Measurements from ENCODE around the gene NPFF.
"Not testable (repeated sequence)": the region's sequence is repeated elsewhere in the genome, so short reads cannot be mapped to it uniquely, and the experiment has no call there.

NPFF gene, protein sequence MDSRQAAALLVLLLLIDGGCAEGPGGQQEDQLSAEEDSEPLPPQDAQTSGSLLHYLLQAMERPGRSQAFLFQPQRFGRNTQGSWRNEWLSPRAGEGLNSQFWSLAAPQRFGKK

DNA sequence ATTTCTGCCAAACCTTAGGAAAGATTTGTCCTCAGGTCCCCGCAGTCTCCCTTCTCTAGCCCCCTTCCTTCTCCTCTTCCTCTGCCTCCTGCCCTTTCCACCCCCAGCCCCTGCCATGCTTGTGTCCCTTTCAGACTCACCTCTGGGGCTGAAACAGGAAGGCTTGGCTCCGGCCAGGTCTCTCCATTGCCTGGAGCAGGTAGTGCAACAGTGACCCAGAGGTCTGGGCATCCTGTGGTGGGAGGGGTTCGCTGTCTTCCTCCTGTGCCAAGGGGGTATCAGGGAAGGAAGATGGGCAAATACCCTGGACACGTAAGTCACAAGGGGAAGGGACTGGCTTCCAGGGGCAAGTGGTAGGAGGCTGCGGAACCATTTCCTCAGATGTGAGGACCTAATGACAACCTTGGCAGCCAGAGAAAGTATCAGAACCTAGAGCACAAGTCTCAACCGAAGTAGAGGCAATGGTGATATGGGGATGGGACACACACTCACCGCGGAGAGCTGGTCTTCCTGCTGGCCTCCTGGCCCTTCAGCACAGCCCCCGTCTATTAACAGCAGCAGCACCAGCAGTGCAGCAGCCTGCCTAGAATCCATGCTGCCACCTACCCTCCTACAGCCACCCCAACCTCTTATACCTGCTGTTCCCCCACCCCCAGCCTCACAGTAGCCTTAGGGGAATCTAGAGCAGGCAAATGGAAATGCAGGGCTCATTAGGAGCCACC lies at the start of gene NPFF:
NPFF (minus strand) TSS at position 604 of the 722 bp plus-strand sequence; CDS start at position 594, 10 bp downstream.
- no peak for DNase-seq (ENCODE audit: low read depth)

DNA sequence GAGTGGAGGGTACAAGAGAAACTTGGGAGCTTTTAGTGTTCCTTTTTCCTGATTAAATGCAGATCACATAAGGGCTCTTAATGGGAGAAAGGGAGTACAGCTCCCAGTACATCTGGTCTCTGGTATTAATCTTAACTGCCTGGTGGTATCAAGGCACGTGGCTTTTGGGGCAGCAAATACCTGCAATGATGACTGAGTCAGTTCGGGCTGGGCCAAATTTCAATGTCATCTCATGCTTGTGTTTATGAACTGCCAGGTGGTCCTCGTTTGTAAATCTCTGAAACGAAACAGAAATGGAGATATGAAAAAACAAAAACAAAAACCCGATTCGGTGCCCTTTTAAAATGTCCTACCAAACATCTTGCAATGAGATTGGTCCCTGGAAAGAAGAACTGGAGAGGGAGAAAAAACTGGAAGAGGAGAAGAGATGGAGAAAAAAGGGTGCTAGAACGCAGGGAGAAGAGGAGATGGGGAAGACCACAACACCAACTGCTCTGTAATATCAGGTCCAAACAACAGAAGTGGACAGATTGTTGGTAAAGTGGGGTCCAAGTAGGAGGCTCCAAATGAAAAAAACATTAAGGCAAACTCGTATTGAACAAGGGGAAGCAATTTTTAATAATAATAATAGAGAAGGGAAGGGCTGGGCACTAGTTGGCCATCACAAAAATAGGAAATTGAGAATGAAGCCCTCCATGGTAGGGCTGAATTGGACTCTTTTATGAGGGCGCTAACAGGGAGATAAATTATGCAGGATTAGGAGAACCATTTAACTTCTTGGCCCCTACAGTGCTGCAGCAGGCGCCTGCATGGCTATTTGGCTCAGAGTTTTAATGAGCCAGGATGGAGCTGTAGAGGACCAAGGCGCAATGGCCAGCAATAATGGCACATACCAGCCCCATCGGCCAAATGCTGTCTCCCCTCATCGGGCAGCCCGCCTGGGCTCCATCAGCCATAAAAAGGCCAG lies 45.4 kb upstream of the NPFF start:
- DNase-seq (ENCODE audit: low read depth) = no peak

DNA sequence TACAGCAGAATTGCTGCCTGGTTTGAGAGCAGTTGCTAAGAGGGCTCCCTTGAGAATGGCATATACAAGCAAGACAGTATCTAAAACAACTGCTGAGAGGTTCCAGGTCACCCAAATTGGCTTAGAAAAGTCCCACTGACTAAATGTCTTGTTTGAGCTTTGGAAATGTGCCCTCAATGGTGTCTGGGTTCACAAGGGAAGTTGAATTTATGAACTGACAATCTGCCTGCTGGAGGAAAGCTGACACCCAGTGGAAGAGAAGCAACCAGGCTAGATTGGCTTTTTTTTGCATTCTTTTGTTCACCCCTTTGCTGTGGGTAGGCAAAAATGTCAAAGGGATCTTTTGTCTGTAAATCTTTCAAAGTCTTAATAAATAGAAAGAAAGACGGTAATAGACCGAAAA lies 44.6 kb upstream of the NPFF start:
- DNase-seq (ENCODE audit: low read depth) = no peak

DNA sequence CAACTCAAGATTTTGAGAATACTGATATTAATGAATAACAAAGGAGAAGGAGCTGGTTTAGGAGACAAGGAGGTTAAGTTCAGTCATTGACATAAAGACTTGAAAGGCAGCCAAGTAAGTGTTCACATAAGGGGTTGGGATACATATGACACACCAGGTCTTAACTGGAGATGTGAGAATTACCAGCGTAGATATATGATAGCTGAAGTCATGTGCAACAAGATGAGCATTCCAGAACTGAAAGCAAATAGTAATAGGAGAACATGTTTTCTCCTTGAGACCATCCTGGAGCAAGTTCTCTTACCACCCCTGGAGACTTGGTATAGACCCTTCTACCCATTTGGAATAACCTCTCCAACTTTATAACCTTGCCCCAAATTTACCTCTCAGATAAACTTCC lies 43.3 kb upstream of the NPFF start:
- no peak for DNase-seq (ENCODE audit: low read depth)

DNA sequence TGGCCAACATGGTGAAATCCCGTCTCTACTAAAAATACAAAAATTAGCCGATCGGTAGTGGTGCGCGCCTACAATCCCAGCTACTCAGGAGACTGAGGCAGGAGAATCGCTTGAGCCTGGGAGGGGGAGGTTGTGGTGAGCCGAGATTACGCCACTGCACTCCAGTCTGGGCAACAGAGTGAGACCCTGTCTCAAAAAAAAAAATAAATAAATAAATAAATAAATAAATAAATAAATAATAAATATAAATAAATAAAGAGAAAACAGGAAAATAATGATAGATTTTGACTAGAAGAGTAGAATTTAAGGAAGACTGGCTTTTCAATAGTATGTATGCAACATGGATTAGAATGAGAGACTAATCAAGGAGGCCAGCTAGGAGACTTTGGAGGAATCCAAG lies 42.8 kb upstream of the NPFF start:
- DNase-seq (ENCODE audit: low read depth) = not testable (repeated sequence)

DNA sequence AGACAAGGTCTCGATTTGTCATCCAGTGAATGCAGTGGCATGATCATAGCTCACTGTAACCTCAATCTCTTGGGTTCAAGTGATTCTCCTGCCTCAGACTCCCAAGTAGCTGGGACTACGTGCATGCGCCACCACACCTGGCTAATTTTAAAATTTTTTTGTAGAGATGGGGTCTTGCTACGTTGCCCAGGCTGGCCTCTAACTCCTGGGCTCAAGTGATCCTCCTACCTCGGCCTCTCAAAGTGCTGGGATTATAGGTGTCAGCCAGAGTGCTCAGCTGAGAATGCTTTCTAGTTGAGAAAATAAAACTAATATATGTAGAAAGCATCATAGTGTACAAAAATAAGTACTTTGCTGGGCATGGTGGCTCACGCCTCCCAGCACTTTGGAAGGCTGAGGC lies 41.1 kb upstream of the NPFF start:
- DNase-seq (ENCODE audit: low read depth) = not testable (repeated sequence)

DNA sequence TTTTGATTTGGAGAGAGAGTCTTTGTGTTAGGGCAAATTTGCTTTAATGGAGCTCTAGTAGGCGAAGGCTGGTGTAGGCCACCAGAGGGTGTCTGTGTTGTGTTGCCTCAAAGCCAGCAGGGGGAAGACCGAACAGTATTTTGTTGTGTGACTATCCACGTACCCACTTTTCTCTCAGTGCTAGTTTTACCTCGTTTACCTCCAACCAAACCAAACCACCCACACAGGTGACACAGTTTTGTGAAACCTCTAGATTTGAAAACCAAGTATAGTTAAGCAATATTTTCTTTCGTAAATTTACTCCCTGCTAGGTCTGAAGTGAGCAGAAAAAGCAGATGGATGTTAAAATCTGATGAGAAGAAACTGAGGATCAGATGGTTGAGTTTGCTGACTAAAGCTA lies 36.3 kb upstream of the NPFF start:
- DNase-seq (ENCODE audit: low read depth) = peak; percentile 10

DNA sequence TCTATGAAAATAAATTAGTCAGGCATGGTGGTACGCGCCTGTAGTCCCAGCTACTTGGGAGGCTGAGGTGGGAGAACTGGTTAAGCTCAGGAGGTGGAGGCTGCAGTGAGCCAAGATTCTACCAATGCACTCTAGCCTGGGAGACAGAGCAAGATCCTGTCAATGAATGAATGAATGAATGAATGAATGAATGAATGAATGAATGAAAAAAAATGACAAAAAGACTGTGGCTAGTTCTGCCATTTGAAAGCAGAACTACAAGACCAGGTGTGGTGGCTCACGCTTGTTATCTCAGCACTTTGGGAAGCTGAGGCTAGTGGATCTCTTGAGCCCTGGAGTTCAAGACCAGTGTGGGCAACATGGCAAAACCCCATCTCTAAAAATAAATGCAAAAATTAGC lies 32.2 kb upstream of the NPFF start:
- DNase-seq (ENCODE audit: low read depth) = no peak

DNA sequence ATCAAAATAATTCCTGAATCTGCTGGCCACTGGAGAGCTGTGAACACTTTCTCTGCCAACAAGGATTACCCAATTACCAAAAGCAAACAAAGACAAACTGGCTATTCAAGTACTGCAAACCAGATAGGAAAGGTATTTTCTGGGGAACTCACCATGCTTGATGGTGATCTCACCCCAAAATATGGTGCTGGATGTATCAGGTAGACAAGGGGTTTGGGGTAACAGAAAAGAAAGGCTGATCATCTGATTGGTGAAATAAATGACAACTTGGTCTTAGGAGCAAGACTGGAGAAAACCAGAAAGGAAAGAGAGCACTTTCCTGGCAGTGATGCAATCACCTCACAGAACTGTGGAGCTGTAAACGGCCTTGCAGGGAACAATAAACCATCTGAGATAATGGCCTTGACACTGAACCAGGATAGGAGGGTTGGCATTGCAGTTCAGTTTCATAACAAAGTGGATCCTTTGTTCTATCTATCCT lies 31.0 kb upstream of the NPFF start:
- no peak for DNase-seq (ENCODE audit: low read depth)

DNA sequence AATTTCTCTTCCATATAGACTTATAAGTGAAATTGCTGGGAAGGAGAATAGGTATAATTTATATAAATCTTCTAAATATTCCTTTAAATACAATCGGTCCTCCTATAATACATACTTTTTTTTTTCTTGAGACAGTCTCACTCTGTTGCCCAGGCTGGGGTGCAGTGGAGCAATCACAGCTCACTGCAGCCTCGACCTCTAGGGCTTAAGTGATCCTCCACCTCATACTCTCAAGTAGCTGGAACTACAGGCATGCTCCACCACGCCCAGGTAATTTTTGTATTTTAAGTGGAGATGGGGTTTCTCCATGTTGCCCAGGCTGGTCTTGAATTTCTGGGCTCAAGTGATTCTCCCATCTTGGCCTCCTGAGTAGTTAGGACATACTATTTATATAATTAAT lies 29.7 kb upstream of the NPFF start:
- no peak for DNase-seq (ENCODE audit: low read depth)

DNA sequence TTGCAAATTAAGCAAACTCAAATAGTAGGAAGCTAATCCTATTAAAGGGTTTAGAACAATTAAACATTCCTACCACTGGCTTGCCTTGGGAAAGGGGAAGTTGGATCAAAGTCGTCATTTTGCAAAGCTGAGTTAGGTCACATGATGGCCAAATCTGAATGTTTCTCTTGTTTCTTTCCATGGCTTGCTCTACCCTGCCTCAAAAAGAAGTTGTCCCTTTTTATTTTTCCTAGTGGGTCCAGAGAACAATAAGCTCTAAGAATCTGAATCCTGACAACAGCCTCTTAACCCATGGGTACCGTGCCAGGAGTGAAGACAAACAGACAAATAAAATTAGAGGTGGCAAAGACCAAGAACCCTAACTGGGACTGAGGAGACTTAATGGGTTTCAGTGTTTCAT lies 26.2 kb upstream of the NPFF start:
- no peak for DNase-seq (ENCODE audit: low read depth)

DNA sequence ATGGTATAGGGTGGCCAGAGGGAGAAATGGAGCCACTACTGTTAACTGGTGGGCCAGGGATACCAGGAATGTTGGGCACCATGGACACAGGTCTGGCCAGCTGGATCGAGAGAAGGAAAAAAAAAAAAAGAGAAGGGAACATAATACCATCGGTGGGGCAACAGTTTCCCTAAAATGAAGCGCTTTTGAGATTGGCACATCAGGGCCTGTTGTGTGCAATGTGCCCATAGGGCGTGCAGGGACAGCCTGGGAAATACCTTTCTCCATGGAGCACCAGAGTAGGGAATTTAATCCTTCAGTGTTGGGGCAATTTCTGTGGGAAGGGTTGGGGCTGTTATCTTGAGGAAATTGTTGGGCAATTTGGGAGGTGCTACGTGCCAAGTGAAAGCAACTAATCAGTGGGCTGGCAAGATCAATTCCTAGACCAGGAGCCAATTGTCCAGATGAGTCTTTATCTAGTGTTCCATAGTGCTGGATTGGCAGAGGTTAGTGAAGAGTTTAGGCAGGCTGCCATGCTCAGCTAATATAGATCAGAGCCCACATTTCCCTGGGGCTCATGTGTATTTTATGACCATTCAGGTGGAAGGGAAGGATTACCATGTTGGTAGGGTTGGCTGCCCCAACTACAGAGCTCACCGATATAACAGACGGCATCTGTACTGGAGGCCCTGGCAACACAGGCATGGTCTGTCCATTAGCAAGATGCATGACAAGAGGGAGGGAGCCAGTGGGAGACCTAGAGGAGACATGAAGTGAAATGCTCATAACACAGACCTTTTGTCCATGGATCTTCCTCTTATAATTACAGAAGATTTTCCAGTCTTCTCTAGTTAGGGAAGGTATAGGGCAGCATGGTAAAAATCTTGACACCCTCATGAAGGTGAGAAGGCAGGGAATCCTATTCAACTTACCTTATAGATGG lies 25.5 kb upstream of the NPFF start:
- no peak for DNase-seq (ENCODE audit: low read depth)

DNA sequence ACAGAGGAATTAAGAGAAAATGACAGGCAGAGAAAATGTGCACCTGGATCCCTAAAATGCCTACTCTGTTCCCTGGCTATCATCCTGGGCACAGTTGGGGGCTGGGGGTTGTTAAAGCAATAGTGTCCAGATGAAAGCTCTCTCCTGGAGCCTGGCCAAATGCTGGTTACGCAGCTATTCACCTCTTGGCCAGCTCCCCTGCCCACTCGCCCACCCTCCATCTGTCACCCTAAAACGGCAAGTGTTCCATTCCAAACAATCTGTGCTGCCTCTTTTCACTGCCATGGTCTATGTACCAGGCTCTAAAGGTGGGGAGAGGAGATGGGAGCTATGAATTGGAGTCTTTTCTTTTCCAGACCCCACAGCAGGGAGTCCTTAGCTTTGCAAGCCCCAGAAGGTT lies 24.7 kb upstream of the NPFF start:
- no peak for DNase-seq (ENCODE audit: low read depth)

DNA sequence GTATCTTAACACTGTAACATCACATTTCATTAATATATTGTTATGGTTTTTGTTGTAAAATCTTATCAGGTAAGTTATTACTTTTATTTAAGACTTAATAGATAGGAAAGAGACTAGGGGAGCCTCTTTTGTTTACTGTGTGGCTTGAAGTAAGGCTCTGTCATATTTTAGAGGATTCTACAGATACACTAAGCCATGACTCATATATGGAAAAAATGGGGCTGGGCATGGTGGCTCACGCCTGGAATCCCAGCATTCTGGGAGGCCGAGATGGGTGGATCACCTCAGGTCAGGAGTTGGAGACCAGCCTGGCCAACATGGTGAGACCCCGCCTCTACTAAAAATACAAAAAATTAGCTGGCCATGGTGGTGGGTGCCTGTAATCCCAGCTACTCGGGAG lies 23.6 kb upstream of the NPFF start:
- no peak for DNase-seq (ENCODE audit: low read depth)

DNA sequence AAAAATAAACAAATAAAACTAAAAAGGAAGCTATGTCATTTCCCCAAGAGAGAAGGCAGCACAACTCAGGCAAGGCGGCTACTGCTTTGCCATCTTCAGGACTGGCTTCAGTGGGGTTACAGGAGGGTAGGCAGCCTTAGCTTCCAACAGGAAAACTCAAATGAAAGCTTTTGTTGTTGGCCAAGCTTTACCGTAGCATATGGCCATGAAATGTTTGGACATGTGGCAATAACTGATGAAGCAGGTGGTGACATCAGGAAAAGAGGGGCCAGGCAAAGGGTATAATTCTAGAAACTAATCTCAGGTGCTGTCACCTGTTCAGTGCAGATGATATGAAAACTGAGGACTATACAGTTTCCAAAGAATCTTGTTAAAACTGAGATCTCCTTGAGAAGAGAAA lies 22.8 kb upstream of the NPFF start:
- DNase-seq (ENCODE audit: low read depth) = no peak

DNA sequence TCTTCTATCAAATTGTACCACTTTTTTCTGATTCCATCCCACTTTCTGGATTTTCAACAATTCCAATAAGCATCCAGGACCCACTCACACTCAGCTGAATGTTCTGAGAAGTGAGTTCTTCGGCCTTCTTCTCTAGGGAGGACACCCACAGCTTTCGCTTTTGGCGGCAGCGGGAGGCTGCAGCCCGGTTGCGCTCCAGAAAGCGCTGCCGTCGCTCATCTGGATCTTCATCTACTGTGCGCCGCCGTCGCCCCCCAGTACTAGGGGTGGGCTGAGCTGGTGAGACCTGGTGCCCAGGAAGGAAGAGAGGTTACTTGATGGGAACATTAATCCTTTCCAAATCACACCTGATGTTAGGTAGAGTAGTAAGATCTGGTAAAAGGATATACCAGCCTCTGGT lies 17.2 kb upstream of the NPFF start:
- no peak for DNase-seq (ENCODE audit: low read depth)

DNA sequence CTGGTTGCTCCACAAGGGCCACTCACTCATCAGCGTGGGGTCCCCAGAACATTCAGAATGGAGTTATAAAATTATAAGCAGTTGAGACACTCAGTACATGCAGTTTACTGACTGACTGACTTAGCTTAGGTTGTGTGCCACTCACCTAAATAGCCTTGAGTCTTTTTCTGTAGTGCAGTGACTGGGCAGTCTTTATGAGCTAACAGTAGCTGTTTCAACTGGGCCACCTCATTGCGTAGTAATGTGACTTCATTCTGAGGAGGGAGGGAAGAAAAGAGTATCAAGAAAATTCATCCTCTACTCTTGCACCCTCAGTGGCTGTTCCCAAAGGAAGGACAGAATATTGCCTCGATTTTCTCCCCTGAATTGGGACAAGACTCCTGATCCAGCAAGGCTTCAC lies 15.8 kb upstream of the NPFF start:
- DNase-seq (ENCODE audit: low read depth) = no peak

DNA sequence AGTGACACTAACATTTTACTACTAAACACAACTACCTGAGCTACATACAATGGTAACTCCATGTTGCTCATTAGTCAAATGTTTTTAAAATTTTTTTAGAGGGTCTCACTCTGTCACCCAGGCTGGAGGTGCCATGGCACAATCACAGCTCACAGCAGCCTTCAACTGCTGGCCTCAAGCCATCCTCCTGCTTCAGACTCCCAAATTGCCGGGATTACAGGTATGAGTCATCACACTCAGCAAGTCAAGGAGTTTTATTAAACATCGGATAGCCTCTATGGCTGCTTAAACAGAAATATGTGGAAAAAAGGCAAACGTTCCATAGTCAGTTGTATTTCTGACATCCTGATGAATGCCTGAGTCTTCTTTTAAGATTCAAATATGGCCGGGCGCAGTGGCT lies 11.1 kb upstream of the NPFF start:
- no peak for DNase-seq (ENCODE audit: low read depth)

DNA sequence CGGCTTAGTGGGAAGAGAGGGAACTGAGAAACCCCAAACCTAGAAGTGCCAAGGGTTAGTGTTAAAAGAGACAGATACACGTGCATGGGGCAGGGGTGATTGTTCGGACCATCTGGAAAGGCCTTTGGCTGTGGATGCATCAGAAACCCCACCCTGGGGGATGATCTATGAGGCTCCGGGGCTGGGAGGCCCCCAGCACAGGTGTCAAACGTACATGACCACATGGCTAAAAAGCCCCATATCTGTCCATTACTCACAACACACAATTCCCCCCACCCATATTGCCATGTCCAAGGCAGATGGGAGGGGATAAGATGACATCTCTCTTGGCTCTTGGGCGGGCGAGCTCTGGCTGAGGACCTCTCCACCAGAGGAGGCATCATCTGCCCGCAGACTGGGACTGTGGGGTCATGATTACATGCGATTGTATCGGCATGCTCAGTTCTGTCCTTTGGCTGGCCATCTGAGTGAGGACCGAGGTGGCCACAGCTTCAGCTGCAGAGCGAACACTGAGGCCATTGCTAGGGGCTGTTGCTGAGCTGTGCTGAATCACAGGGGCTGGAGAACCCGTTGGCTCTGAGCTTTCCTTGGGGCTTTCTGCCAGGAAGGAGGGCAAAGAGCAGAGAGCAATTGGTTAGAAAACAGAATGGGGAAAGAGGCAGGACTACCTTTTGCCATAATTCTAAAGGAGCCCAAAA lies 9.6 kb upstream of the NPFF start:
- no peak for DNase-seq (ENCODE audit: low read depth)

DNA sequence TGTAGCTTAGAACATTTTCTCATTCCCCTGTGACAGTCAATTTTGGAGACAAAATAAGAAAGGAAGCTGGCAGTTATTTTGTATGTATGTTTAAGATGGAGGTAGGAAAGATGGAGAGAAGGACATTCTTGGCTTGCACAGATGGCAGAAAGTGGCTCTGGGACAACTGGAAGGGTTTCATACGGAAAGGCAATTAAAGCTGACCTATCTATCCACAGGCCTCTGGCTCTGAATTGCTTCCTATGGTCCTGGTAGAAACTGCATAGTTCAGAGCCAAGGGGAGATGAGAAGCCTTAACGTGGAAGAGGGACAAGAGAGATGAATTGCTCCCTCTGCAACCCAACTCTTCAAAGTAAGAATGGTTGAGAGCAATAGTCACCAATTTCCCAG lies 8.0 kb upstream of the NPFF start:
- no peak for DNase-seq (ENCODE audit: low read depth)

DNA sequence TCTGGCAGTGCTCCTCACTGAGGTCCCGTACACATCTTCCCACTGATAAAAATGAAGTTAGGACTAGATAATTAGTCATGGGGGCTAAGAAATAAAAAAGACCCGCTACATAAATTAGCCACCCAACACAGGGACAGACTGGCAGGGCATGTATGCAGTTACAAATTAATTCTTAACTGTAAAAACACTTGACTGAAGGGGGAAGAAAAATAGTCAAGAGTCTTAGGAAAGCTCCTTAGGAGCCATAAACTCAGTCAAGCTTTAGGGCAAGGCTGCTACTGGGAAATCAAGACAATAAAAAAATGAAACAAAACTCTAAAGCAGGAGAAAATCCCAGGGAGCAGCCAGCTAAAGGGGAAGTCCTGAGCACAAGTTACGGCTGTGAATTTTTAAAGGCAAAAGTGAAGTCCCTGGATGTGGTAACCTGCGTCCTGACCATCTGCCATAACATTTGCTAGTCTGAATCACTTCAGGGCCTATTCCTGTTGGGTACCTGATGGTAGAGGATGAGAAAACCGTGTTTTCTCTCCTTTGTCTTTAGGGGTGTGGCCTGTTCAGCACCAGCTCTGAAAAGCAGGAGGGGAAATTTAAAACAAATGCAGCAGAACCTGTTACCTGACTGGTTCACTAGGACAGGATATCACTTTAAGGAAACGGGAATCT lies 7.5 kb upstream of the NPFF start:
- DNase-seq (ENCODE audit: low read depth) = no peak

Data from stimulated activated CD8-positive, alpha-beta memory T cell treated with anti-CD3 and anti-CD28 coated beads, Interleukin-12 subunit alpha, Interleukin-12 subunit beta, amount 100 ng/mL, for 1 hour (primary cell).